Adrenal gland (tissue), 12 donors: ENCODE data around the gene TBC1D32. TPM values are rescaled to one million over a fixed set of nuclear protein-coding genes. Genes with fewer than 3 reads are reported as not detected.
A peak's percentile ranks its signal among the peaks of the same experiment; 100 is the strongest.
"Not testable (repeated sequence)": the region's sequence is repeated elsewhere in the genome, so short reads cannot be mapped to it uniquely, and the experiment has no call there.

ENCODE experiments used
- DNase-seq, 7 donors: peaks; one replicate each; pipeline ENCODE4 v3.0.0-alpha.2; 2019 to 2020
- H3K27ac ChIP-seq, 5 donors: fragments of 200-600 bp; sonication (generic) in 4 of 5; 1 replicate in 3 of 5; 2 replicates in 2 of 5; pipeline versions ENCODE4 v1.5.1 to v1.8.0; 2016 to 2020; ENCODE audit warnings: mild to moderate bottlenecking in 1 of 5
- H3K27me3 ChIP-seq: fragments of 200-600 bp; 2 replicates; pipeline ENCODE4 v1.8.0; 2021
- H3K36me3 ChIP-seq, 2 donors: fragments of 200-600 bp; replicated peaks in 1 of 2; 1 replicate in 1 of 2; 2 replicates in 1 of 2; pipeline versions ENCODE4 v1.5.1 to v1.8.0; 2018 to 2022
- H3K4me1 ChIP-seq, 2 donors: fragments of 200-600 bp; replicated peaks in 1 of 2; 1 replicate in 1 of 2; 2 replicates in 1 of 2; pipeline versions ENCODE4 v1.5.1 to v1.8.0; 2018 to 2021
- H3K4me3 ChIP-seq, 4 donors: fragments of 200-600 bp; sonication (generic) in 3 of 4; one replicate each; pipeline ENCODE4 v1.5.1; 2016 to 2018
- H3K9me3 ChIP-seq, 3 donors: fragments of 200-600 bp; sonication (generic) in 1 of 3; replicated peaks in 1 of 3; 1 replicate in 2 of 3; 2 replicates in 1 of 3; pipeline versions ENCODE4 v1.5.1 to v1.8.0; 2016 to 2021
- CTCF ChIP-seq, 6 experiments: fragments of 450-650 bp in 4 of 6; fragments of 200-600 bp in 2 of 6; sonication (generic) in 1 of 6; IDR thresholded peaks; 1 replicate in 5 of 6; 2 replicates in 1 of 6; pipeline versions ENCODE4 v1.5.1 to v1.8.0; 2016 to 2021; ENCODE audit warnings: antibody characterized with exemption in 6 of 6, mild to moderate bottlenecking in 2 of 6, moderate library complexity in 1 of 6
- POLR2A ChIP-seq, 2 donors: fragments of 450-650 bp; IDR thresholded peaks; one replicate each; pipeline ENCODE4 v1.6.1; 2017; ENCODE audit warnings: antibody characterized with exemption in 2 of 2, mild to moderate bottlenecking in 2 of 2, moderate library complexity in 1 of 2
- WGBS, 4 donors: extraction: QIAGEN DNeasy Blood & Tissue Kit in 2 of 4; methylation state at CpG; one replicate each; pipeline versions ENCODE4 v1.1.5 to v1.1.7; 2013 to 2017; 5-methylcytosine and 5-hydroxymethylcytosine counted together
- intact Hi-C, 2 donors: fragments of 100-400 bp; cut with DNase I; formaldehyde crosslinking; loops; one replicate each; pipeline versions ENCODE4 v1.14.1 to v1.15.0; 2022 to 2023
- polyA plus RNA-seq, 3 donors: library from polyadenylated mRNA; stranded (reverse); fragments of 200-250 nt in 2 of 3; fragments of 350-450 nt in 1 of 3; fragmentation: Illumina TruSeq in 1 of 3; extraction: RNeasy Lipid Tissue Mini Kit (QIAGEN cat#74804) in 1 of 3; gene quantifications; one replicate each; pipeline ENCODE4 v1.2.3, GENCODE V29; 2013 to 2014
- total RNA-seq, 9 donors: library from RNA; depleted of rRNA in 4 of 9; stranded (reverse); fragments of >200 nt in 4 of 9; fragments of 120-200 nt in 1 of 9; fragmentation: NEBNext Ultra II Directional in 1 of 9; extraction: Animal tissue kit (Norgen Biotek cat#: 25700) in 1 of 9; gene quantifications; one replicate each; pipeline versions ENCODE4 v1.1.0 to v1.2.4, GENCODE V29; 2013 to 2023
- donor health status: healthy with polysubstance abuse.
- donor health status: Bipolar disorder and iron deficiency.
- donor health status: DM: yes; HTN: yes; CAD: no.
- donor health status: DM: no; HTN: no; CAD: no.
- donor health status: DM: no; HTN: no; CAD: no.
- donor health status: DM: yes; HTN: yes; CAD: no.

Gene TBC1D32
- total and polyA plus RNA-seq, 12 donors, result 1.9 to 41.5 (median 9.0) TPM

GRCh38 chr6:121376411-121376810 is 42.1 kb upstream of the TBC1D32 start:
- Histone ChIP-seq H3K36me3 (no peaks in the 10 kb centered on the region), H3K27ac (no peak overlapping the region), H3K27me3 (no peaks in the 10 kb centered on the region), H3K4me1 (no peaks in the 10 kb centered on the region), H3K4me3 (no peak overlapping the region), H3K9me3 (peaks cover 0 to 7% (median 0%) of the 10 kb centered on the region in 3 donors)
- no peak for DNase-seq
- intact Hi-C loops, result no loop called here
- TF ChIP-seq POLR2A (IDR thresholded peaks at IDR 0.05) (no peak), CTCF (IDR thresholded peaks at IDR 0.05) (no peak)
- 86 to 95% (median 93%) methylated on average over 4 of the region's 4 CpGs for WGBS, 4 donors

DNA sequence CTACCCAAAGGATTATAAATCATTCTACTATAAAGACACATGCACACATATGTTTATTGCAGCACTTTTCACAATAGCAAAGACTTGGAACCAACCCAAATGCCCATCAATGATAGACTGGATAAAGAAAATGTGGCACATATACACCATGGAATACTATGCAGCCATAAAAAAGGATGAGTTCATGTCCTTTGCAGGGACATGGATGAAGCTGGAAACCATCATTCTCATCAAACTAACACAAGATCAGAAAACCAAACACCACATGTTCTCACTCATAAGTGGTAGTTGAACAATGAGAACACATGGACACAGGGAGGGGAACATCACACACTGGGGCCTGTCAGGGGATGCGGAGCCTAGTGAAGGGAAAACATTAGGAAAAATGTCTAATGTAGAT is 39.9 kb upstream of the TBC1D32 start:
- intact Hi-C loops, result not testable (repeated sequence)

DNA sequence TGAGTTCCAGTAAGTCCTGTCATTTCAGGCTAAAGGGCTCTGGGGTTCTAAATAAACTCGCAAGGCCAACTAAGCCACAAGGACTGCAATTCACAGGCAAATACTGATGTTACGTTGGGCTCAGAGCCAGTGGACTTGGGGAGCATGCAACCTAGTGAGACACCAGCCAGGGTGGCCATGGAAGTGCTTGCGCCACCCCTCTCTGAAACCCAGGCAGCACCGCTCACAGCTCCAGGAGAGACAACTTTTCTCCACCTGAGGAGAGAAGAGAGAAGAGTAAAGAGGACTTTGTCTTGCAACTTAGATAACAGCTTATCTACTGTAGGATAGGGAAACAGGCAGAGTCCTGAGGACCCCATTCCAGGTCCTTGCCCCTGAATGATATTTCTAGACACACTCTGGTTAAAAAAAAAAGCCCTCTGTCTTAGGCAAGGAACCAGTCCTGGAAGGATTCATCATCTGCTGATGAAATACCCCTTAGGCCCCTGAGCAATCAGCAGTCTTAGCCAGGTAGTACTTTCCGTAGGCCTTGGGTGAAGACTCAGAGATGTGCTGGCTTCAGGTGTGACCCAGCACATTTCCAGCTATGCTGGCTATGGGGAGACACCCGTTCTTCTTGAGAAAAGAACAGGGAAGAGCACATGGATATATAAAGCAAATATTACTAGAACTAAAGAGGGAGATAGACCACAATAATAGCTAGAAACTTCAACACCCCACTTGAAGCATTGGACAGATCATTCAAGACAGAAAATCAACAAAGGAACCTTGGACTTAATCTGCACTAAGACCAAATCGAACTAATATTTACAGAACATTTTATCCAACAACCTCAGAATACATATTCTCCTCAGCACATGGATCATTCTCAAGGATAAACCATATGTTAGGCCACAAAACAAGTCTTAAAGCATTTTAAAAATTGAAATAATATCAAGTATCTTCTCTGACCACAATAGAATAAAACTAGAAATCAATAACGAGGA is 31.5 kb upstream of the TBC1D32 start:
- Histone ChIP-seq H3K27ac (peak overlapping the region in 3 of 5 donors; percentile 27 to 74 (median 49)), H3K4me1 (peaks cover 6 to 9% of the 10 kb centered on the region in 2 donors), H3K36me3 (no peaks in the 10 kb centered on the region), H3K4me3 (no peak overlapping the region), H3K9me3 (peaks cover 0 to 5% (median 0%) of the 10 kb centered on the region in 3 donors), H3K27me3 (no peaks in the 10 kb centered on the region)
- peak in 6 of 7 donors; percentile 24 to 83 (median 61) for DNase-seq
- 74 to 90% (median 85%) methylated on average over 5 to 8 of the region's 8 CpGs for WGBS, 4 donors
- TF ChIP-seq POLR2A (IDR thresholded peaks at IDR 0.05) (no peak), CTCF (IDR thresholded peaks at IDR 0.05) (no peak)
- intact Hi-C loops, result no loop called here

More for the DNA sequence above, 39.9 kb upstream of the TBC1D32 start:
- H3K4me3 ChIP-seq, H3K4me1 ChIP-seq, DNase-seq, H3K36me3 ChIP-seq, H3K9me3 ChIP-seq, H3K27ac ChIP-seq, H3K27me3 ChIP-seq: not testable (repeated sequence)
- WGBS, 4 donors, result 95 to 100% (median 99%) methylated on average over 1 of the region's 1 CpG

GRCh38 chr6:121356575-121356974 is 22.3 kb upstream of the TBC1D32 start:
- Histone ChIP-seq H3K36me3 (no peaks in the 10 kb centered on the region), H3K27me3 (no peaks in the 10 kb centered on the region), H3K27ac (no peak overlapping the region), H3K4me3 (no peak overlapping the region), H3K4me1 (peaks cover 8 to 13% of the 10 kb centered on the region in 2 donors), H3K9me3 (no peaks in the 10 kb centered on the region)
- DNase-seq, result no peak
- 83 to 95% (median 90%) methylated on average over 1 of the region's 1 CpG for WGBS, 4 donors
- no peak for TF ChIP-seq POLR2A (IDR thresholded peaks at IDR 0.05)
- no peak for TF ChIP-seq CTCF (IDR thresholded peaks at IDR 0.05)
- intact Hi-C loops, result no loop called here
